ENCODE results near the gene MGAT4A.

GRCh38 chr2:98606431-98606830, 124.5 kb downstream of the MGAT4A start:
- TF ChIP-seq, protein P1, sequence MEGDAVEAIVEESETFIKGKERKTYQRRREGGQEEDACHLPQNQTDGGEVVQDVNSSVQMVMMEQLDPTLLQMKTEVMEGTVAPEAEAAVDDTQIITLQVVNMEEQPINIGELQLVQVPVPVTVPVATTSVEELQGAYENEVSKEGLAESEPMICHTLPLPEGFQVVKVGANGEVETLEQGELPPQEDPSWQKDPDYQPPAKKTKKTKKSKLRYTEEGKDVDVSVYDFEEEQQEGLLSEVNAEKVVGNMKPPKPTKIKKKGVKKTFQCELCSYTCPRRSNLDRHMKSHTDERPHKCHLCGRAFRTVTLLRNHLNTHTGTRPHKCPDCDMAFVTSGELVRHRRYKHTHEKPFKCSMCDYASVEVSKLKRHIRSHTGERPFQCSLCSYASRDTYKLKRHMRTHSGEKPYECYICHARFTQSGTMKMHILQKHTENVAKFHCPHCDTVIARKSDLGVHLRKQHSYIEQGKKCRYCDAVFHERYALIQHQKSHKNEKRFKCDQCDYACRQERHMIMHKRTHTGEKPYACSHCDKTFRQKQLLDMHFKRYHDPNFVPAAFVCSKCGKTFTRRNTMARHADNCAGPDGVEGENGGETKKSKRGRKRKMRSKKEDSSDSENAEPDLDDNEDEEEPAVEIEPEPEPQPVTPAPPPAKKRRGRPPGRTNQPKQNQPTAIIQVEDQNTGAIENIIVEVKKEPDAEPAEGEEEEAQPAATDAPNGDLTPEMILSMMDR (IDR thresholded peaks at IDR 0.05; ENCODE audit: low read length), result no peak
- TF ChIP-seq EZH2phosphoT487 (IDR thresholded peaks at IDR 0.05; ENCODE audit: low read length), result no peak

Measured in MM.1S (cell line).